DMS153 (cell line): ENCODE data around the gene CASQ2.

Source experiments
- DNase-seq: peaks from one replicate; lab custom pipeline; 2025; lab: John Stamatoyannopoulos, UW

Gene CASQ2

DNA sequence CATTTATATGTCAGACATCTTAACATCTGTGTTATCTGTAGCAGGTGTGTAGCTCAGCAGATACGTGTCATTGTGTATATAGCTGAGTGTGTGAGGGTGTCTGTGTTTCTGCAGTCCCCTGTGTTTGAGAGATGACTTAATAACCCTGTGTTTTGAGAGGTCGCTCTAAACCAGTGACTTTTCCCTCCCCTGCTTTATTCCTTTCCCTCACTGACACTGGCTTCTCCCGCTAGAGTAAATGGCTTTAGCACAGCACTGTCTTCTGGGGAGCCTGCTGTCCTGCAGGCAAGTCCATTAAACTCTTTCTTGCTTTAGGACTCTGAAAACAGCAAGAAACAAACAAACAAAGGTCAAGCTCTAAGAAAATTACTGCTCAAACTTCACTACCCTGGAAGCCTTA is 73.7 kb downstream of the CASQ2 start:
- no peak for DNase-seq

DNA sequence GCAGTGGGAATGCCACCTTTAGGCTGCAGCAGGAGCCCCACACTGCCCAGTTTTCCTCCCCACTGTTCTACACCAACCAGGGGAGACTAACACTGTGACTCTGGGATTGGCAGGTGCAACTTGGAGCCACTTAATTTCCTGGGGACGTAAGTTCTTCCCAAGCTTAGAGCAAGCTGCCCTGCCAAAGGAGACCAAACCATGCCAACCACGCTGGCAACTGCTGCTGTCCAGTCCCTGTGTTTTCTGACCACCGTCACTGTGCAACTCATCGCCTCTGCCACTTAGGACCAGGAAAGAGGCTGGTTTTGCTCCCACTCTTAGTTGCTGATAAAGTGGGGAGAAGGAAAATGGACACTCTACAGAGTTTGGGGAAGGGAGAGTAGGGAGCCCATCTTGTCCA is 76.3 kb downstream of the CASQ2 start:
- no peak for DNase-seq

DNA sequence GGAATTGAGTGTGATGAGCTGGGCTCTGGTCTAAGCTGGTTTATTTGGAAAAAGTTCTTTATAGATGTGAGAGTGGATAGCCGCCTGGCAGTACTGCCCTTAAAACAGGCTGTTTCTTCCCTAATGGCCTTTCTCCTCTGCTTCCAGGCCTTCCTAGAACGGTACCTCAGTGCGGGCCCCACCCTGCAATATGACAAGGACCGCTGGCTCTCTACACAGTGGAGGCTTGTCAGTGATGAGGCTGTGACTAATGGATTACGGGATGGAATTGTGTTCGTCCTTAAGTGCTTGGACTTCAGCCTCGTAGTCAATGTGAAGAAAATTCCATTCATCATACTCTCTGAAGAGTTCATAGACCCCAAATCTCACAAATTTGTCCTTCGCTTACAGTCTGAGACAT is 77.5 kb downstream of the CASQ2 start:
- DNase-seq, result no peak

DNA sequence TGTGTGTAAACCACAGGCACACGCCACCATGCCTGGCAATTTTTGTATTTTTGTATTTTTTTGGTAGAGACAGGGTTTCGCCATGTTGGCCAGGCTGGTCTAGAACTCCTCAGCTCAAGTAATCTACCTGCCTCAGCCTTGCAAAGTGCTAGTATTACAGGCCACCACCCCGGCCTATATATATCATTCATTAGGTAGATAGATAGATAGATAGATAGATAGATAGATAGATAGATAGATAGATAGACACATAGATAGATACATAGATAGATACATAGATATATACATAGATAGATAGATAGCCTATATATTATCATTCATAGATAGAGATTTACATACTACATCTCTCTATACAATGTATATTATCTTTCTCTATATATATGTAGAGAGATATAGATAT is 80.8 kb downstream of the CASQ2 start:
- no peak for DNase-seq

DNA sequence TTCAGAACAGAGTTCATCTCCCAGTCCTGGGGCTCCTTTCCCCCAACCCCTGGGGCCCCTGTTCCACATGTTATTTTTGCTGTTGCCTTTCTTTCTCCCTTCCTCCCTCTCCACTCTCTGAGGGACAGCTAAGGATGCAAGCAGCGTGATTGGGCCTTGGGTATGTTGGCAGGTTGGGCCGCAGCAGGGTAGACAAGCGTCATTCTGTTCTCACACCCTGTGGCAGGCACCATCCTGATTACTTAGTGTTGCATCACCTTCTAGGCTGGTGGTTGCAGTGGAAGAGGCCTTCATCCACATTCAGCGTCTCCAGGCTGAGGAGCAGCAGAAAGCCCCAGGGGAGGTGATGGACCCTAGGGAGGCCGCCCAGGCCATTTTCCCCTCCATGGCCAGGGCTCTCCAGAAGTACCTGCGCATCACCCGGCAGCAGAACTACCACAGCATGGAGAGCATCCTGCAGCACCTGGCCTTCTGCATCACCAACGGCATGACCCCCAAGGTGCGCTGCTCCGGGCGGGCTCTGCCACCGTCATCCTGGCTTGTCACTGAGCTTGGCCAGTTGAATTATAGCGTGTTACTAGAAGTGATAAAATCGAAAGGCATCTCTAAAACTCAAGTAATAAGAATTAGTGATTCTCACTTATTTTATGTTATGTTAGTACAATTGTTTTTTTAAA is 83.3 kb downstream of the CASQ2 start:
- no peak for DNase-seq

DNA sequence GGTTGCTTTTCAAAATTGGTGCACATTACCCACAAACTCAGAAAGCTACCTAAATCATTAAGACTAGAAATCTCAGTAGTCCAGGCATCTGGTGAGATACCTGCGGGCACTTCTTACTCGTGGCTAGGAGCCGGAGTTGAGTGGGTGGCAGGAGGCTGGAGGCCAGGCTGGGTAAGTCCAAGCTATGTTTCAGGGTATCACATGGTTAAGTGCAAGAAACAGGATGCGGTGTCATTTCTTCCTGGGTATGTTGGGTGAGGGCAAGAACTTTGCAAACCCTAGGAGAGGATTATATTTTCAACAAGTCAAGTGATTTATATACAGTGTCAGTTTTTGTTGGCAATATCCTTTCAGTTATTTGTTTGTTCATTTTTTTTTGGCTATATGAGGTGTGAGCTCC is 85.7 kb downstream of the CASQ2 start:
- no peak for DNase-seq

DNA sequence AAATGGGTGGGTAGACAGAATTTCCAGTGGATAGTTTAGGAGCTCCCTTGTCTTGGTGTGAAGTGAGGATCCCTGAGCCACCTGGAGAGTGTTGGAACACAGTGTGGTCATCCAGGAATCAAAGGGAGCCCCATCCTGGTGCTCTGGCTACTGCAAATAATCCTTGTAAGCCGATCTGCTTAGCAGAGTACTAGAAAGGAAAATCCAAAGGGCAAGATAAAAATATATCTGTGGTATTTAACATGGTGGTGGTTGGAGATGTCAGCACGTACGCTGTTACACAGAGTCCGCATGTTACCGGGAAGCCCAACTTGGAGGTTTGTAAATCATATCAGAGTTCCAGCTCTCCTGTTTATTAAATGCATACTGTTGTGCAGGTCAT is 87.8 kb downstream of the CASQ2 start:
- DNase-seq, result no peak

DNA sequence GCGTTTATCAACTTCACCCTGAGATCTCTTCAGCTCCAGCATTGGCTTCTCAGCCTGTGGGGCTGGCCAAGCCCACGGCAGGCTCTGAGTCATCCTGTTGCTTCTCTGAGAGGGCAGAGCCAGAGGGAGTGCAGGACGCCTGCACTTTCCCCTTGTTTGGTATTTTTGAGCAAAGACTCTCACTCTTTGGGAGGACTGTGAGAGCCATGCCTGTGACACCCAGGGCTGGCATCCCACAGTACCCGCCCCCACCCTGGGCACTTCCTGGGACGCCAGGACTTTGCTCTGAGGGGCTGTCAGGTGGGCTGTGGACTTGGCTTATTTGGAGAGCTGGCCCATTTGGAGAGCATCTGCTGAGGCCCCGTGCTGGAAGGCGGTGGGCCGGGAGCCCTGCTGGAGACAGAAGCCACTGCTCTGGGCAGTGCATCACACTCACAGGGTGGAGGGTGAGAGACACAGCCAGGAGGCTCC is 89.3 kb downstream of the CASQ2 start:
- DNase-seq, result no peak

DNA sequence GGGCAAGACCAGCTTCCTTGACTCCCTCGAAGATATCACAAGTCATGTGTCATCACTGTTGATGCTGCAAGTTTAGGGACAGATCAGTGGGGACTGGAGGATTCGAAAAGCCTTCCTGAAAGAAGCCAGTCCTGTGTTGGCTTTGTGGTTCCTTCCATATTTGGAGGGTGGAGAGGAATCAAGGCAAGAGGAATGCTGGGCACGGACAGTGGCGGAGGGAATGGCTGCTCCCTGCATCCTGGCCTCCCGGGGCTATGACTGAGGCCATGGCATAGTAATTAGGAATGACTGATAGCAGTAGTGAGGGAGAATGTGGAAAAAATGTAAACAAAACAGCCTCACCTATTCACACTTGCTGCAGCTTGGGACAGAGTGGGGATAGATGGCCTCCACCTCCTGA is 90.4 kb downstream of the CASQ2 start:
- no peak for DNase-seq

DNA sequence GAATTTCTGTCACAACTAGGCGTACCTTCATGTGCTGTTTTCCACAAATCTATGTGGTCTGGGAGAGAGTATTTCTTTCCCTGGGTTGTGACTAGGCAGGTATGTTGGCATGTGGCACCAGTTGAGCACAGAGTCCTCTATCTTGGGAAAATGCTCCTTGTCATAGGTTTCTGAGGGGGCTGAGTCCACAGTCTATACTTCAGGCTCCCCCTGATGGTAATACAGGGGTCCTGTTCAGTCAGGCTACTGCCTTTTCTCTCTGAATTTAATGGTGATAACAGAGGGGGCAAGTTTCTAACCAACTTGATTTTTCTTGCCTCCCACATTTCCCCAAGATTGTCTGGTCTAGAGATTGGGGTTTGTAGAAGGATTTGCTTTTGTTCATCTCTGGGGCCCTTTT is 90.9 kb downstream of the CASQ2 start:
- DNase-seq, result no peak

DNA sequence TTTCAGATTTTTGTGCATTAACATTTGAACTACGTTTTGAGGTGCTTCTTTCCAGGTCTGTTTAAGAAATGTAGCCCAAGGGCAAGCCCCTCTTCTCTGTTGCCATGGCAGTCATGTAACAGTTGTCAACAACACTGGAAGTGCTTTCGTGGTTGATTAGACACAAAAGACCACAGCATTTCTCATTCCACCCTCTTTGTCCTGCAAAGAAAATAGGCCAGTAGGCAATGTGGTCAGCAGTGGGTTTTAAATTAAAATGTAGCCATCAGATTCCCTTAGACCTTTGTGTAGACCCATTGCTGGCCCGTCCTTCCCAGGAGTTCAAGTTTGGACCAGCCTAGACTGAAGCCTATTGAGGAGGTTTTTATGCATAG is 91.3 kb downstream of the CASQ2 start:
- peak; percentile 10 for DNase-seq

DNA sequence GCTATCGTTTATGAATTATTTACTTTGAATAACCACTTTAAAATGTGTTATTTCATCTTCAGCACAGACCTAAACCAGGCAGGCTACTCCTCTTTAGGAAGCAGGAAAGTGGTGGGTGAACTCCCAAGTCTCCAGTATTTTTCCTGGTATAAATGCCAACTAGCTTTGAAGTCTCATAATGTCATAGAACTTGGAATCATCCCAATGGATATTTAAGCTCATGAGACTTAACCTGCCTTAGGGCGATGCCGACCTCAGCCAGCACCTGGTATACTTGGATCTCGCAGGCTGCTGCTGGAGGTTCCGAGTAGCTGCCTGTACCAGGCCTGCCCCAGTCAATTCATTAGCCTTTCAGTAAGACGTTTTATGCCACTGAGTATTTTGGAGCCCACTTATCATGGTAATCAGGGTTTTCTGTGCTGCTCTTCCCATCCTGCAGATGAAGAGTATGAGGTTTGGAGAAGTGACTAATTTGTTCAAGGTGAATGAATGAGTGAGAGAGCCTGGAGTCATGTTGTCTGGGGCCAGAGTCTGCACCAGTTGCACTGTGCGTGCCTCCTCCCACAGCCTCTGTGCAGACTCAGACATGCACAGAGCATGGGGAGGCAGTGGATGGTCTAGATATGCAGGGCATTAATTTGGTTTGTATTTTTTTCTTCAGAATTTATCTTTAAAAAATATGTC is 91.9 kb downstream of the CASQ2 start:
- no peak for DNase-seq

DNA sequence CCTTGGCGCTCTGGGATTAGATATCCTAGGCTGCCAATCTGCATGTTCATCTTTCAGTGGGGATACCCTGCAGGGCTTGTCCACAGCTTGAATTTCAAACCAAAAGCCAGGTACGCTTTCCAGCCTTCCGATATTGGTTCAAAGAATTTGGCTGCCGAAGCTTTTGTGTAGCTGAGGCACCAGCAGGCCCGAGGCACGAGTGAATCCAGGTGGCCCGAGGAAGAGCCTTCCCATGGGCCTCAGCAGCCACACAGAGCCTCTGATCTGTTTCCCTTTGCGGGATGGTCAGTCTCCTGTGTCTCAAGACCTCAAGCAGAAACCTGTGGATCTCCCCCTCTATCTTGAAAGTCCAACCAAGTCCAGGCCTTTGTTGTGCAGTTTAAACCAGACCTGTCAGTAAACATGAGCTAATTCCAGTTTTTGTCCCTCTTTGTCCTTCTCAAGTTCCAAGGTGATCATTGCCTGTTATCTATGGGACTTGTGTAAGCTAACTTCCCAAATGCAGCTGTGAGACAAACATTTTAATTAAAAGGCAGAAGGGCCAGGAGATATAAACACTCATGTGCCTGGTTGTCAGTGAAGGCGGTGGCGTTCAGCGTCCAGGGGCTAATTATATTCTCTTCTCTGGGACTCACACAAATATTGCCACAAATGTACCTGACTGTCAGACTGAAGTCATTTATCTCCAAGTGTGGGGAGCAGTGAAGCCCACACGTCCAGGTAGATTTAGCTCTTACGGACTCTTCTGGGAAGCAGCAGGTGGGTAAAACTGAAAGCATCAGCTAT is 96.1 kb downstream of the CASQ2 start:
- no peak for DNase-seq

DNA sequence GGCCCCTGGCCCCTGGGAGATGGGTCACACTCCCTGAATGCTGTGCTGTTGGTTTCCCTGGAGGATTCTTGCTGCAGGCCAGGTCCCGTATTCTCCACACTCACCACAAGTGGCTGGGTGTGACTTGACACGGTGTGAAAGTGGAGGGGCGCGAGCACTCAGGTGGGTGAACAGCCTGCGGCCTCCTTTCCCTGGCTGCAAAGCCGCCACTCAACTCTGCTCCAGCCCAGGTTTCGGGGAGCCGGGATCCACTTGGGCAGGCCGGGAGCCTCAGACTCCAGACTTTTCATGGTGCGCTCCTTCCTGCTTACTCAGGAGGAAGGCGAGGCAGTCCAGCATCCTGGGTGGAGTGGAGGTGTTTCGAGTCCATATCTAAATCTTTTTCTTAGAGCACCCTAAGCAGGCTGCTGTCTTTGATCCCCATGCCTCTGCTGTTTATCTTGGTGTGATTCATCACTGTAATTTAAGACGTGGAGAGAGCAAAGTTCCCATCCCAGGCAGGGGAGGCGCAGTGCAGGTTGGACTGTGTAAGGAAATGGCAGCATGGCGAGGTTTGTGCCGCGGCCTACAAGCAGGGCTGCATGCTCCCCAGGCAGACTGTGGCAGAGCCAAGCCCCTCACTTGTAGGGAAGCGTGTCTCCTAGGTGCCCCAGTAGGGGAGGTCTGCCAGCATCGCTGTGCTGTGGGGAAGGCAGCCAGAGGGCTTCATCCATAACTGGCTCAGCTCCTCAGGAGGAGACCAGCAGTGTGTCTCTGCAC is 97.2 kb downstream of the CASQ2 start:
- DNase-seq, result peak; percentile 9

DNA sequence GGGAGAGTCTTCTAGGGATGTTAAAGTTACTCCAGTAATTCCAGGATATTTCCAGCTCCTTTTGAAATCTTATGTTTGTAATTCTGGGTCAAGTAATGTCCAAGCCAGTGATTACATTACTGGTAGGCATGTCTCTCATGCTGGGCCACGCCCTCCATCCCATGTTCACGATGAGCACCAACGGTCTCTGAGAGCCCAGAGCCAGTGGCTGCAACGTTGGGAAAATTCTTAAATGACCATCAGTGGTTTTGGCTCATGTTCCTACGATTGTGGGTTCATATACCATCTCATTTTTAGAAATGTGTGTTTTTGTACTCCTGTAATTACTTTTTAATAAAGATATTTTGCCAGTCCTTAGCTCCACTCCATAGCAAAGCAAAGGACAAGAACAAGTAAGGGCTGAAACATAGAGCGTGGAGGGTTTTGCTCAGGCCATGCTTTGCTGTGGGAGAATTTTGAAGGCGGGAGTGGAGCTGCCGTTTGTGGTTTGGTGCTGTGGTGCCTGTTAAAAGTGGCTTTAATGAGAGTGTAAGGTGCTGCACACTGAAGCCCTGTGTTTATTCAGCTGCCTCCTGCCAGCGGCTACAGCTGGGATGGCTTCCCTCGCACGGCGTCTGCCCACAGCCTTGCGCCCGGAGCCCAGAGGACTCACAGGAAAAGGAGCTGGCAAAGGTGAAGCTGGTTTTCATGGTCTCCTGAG is 97.9 kb downstream of the CASQ2 start:
- DNase-seq, result peak; percentile 93

DNA sequence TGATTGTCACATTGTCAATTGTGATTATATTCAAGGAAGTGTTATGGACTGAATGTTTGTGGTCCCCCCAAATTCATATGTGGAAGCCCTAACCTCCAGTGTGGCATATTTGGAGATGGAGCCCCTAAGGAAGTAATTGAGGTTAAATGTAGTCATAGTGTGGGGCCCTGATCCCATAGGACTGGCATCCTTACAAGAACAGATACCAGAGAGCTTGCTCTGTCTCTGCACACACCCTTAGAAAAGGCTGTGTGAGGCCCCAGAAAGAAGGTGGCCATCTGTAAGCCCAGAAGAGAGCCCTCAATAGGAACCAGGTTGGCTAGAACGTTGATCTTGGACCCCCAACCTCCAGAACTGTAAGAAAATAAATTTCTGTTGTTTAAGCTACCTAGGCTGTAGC is 98.6 kb downstream of the CASQ2 start:
- DNase-seq, result no peak

DNA sequence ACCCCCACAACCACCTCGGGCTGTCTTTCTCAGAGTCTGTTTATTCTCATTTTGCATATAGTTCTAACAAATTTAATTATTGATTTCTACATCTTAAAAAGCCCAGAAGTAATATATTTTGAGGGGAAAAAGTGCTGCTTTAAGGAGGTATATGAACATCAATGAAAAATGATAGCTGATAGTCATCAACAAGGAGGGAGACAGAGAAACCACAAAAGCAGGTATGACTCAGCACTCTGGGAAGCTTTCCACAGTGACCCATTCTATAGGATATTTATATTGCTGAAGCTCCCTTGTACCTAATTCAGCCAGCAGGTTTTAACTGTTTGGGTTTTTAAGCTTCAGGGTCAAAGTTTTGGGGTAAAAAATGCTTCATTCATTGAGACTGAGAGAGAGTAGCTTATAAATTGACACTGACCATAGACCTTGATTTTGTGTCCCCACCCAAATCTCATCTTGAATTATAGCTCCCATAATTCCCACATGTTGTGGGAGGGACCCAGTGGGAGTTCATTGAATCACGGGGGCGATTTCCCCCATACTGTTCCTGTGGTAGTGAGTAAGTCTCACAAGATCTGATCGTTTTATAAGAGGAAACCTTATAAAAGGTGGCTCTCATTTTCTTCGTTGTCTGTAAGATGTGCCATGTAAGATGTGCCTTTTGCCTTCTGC is 99.4 kb downstream of the CASQ2 start:
- no peak for DNase-seq

DNA sequence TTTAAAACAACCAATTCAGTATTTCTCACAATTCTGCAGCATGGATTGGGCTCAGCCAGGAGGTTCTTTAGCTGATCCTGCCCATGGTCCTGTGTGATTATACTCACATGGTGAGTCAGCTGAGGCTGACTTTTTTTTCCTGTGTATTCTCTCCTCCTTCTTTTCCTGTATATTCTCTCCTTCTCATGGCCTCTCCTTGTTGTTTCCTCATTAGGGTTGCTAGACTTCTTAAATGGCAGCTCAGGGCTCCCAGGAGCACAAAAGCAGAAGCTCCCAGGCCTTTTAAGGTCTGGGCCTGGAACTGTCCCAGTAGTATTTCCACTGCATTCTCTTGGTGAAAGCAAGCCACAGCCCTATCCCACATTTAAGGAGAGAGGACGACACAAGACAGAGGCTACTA is 99.9 kb downstream of the CASQ2 start:
- DNase-seq, result no peak

DNA sequence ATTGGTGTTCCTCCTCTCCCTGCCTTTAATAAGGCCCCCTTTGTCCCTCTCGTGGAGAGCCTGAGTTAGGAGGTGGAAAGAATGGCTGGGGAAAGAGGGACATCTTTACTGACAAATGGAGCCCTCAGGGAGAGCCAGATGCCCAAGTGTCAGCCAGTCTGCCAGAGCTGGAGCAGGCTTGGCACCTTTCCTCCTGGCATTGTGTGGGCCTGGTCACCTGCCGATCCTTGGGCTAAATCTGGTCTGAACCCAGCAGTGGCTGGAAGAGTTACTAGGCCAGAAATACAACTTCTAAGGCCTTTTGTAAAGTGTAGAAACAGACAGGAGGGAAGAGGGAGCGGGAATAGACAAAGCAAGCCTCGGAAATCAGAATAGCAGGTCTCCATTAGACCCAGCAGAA is 101.8 kb downstream of the CASQ2 start:
- no peak for DNase-seq

DNA sequence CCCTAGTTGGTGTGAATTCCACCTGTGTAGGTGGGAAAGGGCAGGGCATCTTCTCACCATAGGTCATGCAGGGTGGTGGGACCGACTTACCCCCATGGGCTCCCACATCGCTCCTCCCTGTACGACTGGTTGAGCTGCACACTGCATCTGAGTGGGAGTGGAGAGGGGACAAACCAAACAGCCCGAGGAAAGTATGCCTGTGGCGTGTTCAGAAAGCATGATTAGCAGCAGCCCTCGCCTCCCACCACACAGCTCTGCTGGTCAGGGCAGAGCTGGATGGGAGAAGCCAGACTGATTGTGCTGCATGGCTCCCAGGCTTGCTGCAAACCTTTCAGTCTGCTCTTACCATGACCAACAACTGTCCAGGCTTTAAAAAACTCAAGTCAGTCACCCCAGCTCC is 102.3 kb downstream of the CASQ2 start:
- no peak for DNase-seq
